ENCODE results near the gene DCLRE1B.

- no peak for TF ChIP-seq POLR2A (IDR thresholded peaks at IDR 0.05)
- TF ChIP-seq, protein P1, sequence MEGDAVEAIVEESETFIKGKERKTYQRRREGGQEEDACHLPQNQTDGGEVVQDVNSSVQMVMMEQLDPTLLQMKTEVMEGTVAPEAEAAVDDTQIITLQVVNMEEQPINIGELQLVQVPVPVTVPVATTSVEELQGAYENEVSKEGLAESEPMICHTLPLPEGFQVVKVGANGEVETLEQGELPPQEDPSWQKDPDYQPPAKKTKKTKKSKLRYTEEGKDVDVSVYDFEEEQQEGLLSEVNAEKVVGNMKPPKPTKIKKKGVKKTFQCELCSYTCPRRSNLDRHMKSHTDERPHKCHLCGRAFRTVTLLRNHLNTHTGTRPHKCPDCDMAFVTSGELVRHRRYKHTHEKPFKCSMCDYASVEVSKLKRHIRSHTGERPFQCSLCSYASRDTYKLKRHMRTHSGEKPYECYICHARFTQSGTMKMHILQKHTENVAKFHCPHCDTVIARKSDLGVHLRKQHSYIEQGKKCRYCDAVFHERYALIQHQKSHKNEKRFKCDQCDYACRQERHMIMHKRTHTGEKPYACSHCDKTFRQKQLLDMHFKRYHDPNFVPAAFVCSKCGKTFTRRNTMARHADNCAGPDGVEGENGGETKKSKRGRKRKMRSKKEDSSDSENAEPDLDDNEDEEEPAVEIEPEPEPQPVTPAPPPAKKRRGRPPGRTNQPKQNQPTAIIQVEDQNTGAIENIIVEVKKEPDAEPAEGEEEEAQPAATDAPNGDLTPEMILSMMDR (IDR thresholded peaks at IDR 0.05), result no peak
- no peak for TF ChIP-seq EP300 (IDR thresholded peaks at IDR 0.05)
Measured at GRCh38 chr1:113934511-113935055, 29.5 kb downstream of the DCLRE1B start.

All from gastroesophageal sphincter (tissue), 3 donors.